ENCODE results near the gene PLCL2. TPM values are rescaled to one million over a fixed set of nuclear protein-coding genes. Genes with fewer than 3 reads are reported as not detected.

The PLCL2 gene
- total and polyA plus RNA-seq, 10 of the 15 experiments (the other 5 are each of a cell fraction or from before 2014, with no cell fraction given) = 7.5 to 37.3 (median 21.7) TPM

DNA sequence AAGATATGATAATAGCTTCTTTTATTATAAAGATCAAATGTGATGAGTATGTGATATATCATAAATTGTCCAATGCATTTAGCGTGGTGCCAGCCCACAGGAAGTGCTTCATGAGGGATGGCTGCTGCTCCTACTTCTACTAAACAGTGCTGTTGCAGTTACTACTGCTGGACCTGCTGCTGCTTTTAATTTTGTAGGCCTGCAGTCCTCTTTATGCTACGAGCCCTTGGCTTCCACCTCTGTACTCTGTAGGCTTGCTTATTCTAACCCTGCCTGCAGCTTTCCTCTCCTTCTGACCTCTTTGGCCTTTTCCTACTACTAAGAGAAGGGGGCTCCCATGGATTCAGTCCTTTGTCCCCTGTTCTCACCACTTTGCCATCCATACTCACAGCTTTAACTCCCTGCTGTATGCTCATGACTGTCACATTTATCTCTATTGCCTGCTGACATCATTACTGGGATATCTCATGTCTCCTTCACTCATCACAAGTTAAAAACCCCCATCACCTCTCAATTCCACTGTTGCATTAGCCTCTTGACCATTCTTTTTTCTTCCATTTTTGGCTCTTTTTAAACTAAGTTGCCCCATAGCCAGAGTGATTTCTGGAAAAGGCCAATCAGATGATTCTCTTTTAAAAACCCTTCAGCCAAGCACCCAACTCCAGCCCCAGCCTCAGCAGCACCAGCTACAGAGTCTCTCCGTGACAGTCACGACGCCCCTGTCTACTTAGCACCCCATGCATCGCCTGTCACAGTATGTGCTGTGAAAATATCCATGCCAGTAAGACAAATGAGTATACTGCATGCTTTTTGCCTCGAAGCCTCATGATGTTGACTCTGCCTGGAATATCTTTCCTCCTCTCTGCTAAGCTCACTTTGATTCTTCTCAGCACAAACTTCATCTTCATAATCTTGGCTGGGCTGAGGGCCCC is 56.3 kb downstream of the PLCL2 start:
- in situ Hi-C loops (cut with MboI) (no loop called here), intact Hi-C loops (cut with micrococcal nuclease; ENCODE audit: unreplicated experiment) (no loop called here)
- Histone ChIP-seq H3K9me3 (replicated peaks; ENCODE audit: control insufficient read depth, insufficient read depth, low read length) (no peaks in the 10 kb centered on the region; the same call in 2 of the 3 replicates), H4K20me1 (ENCODE audit: control insufficient read depth, insufficient read depth) (no peaks in the 10 kb centered on the region), H3K4me3 (no peak overlapping the region), H3K4me1 (ENCODE audit: control insufficient read depth, insufficient read depth, low read length) (peaks cover 12% of the 10 kb centered on the region), H3K79me2 (ENCODE audit: control insufficient read depth, insufficient read depth, low read length) (peaks cover 63% of the 10 kb centered on the region), H3K27me3 (replicated peaks in 1 of 2; ENCODE audit: control insufficient read depth in 2 of 2, insufficient read depth in 2 of 2, low read length in 1 of 2) (no peaks in the 10 kb centered on the region), H3K36me3 (ENCODE audit: control insufficient read depth in 2 of 2, insufficient read depth in 2 of 2, low read length in 1 of 2) (no peaks in the 10 kb centered on the region; a peak in 2 of 4 replicates), H3K9ac (ENCODE audit: control insufficient read depth, insufficient read depth, low read length) (no peak overlapping the region), H3K4me2 (ENCODE audit: control insufficient read depth, insufficient read depth) (no peak overlapping the region), H3K27ac (ENCODE audit: control insufficient read depth, insufficient read depth) (no peak overlapping the region), H2AFZ (ENCODE audit: control insufficient read depth, low read depth, low read length) (no peak overlapping the region)
- ATAC-seq (no peak), FAIRE-seq (no peak), DNase-seq (ENCODE audit: low read depth, low spot score) (no peak)
- 92% methylated on average over 7 of the region's 7 CpGs for WGBS (ENCODE audit: insufficient coverage, insufficient replicate concordance, low lambda C conversion rate, missing lambda C conversion rate)
- ChIA-PET RAD21 (ENCODE audit: unreplicated experiment) (interaction anchor here (1.0 kb wide), 1 partner anchor 57 kb away, joined by 3 read pairs; the partner anchor contains the start of gene PLCL2), CTCF (interaction anchor here (0.7 kb wide), 1 partner anchor 13 kb away, joined by 3 read pairs; no protein-coding TSS in a partner anchor), POLR2A (interaction anchor here (1.0 kb wide), 1 partner anchor 19 kb away, joined by 3 read pairs; no protein-coding TSS in a partner anchor), SMC1A (ENCODE audit: uncharacterized antibody, unreplicated experiment) (interaction anchor here (0.6 kb wide), 1 partner anchor 8 kb away, joined by 3 read pairs; no protein-coding TSS in a partner anchor)
- BruUV-seq (replicated peaks) = no TSS peak
- no peak for TF ChIP-seq KDM1A (IDR thresholded peaks at IDR 0.05; ENCODE audit: borderline replicate concordance)
- TF ChIP-seq PAX8 (IDR thresholded peaks at IDR 0.05) = no peak
- TF ChIP-seq POLR2AphosphoS5 (IDR thresholded peaks at IDR 0.05; ENCODE audit: low read length) = no peak
- no peak for TF ChIP-seq MYB (IDR thresholded peaks at IDR 0.05; ENCODE audit: borderline replicate concordance, low read depth, low read length)
- TF ChIP-seq HCFC1 (IDR thresholded peaks at IDR 0.05; ENCODE audit: low read length) = no peak
- TF ChIP-seq, protein P1, sequence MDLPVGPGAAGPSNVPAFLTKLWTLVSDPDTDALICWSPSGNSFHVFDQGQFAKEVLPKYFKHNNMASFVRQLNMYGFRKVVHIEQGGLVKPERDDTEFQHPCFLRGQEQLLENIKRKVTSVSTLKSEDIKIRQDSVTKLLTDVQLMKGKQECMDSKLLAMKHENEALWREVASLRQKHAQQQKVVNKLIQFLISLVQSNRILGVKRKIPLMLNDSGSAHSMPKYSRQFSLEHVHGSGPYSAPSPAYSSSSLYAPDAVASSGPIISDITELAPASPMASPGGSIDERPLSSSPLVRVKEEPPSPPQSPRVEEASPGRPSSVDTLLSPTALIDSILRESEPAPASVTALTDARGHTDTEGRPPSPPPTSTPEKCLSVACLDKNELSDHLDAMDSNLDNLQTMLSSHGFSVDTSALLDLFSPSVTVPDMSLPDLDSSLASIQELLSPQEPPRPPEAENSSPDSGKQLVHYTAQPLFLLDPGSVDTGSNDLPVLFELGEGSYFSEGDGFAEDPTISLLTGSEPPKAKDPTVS (IDR thresholded peaks at IDR 0.05; ENCODE audit: low read depth, low read length) = no peak
- TF ChIP-seq ATF2 (IDR thresholded peaks at IDR 0.05; ENCODE audit: low read length) = no peak
- TF ChIP-seq CHD1 (IDR thresholded peaks at IDR 0.05; ENCODE audit: low read depth, low read length) = no peak
- TF ChIP-seq RB1 (IDR thresholded peaks at IDR 0.05; ENCODE audit: borderline replicate concordance) = no peak
- TF ChIP-seq, protein P2, sequence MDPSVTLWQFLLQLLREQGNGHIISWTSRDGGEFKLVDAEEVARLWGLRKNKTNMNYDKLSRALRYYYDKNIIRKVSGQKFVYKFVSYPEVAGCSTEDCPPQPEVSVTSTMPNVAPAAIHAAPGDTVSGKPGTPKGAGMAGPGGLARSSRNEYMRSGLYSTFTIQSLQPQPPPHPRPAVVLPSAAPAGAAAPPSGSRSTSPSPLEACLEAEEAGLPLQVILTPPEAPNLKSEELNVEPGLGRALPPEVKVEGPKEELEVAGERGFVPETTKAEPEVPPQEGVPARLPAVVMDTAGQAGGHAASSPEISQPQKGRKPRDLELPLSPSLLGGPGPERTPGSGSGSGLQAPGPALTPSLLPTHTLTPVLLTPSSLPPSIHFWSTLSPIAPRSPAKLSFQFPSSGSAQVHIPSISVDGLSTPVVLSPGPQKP (IDR thresholded peaks at IDR 0.05; ENCODE audit: low read depth, low read length) = no peak
- TF ChIP-seq SKIL (IDR thresholded peaks at IDR 0.05; ENCODE audit: low read depth, poor library complexity, severe bottlenecking) = no peak

Measured in GM12878 (cell line).